Aorta (tissue), 5 donors: ENCODE results near the gene MMP2. TPM values are rescaled to one million over a fixed set of nuclear protein-coding genes. Genes with fewer than 3 reads are reported as not detected.

Source experiments
- ATAC-seq: fragments of 200-7000 bp; cut with Tn5 transposase; one replicate; pipeline ENCODE4 v1.9.1; 2022; ENCODE audit warnings: moderate library complexity; ENCODE audit not compliant: low FRiP score
- DNase-seq, 2 donors: peaks; one replicate each; pipeline ENCODE4 v3.0.0-alpha.2; 2020
- H3K27ac ChIP-seq, 2 donors: one replicate each; pipeline ENCODE4 v1.5.1; 2013; ENCODE audit warnings: low read length in 2 of 2, mild to moderate bottlenecking in 2 of 2, moderate library complexity in 2 of 2, control low read depth in 1 of 2, inconsistent platforms in 1 of 2, low read depth in 1 of 2
- H3K27me3 ChIP-seq, 2 donors: one replicate each; pipeline ENCODE4 v1.6.1; 2013; ENCODE audit warnings: control low read depth in 1 of 2, low read length in 1 of 2, mild to moderate bottlenecking in 1 of 2, moderate library complexity in 1 of 2; ENCODE audit not compliant: insufficient read depth in 2 of 2, control insufficient read depth in 1 of 2
- H3K36me3 ChIP-seq, 2 donors: one replicate each; pipeline ENCODE4 v1.6.1; 2013; ENCODE audit warnings: control low read depth in 1 of 2, low read length in 1 of 2, mild to moderate bottlenecking in 1 of 2; ENCODE audit not compliant: insufficient read depth in 2 of 2, control insufficient read depth in 1 of 2
- H3K4me1 ChIP-seq, 2 donors: one replicate each; pipeline ENCODE4 v1.6.1; 2013; ENCODE audit warnings: low read length in 2 of 2, control low read depth in 1 of 2, mild to moderate bottlenecking in 1 of 2, moderate library complexity in 1 of 2; ENCODE audit not compliant: insufficient read depth in 2 of 2, control insufficient read depth in 1 of 2
- H3K4me3 ChIP-seq, 2 donors: one replicate each; pipeline ENCODE4 v1.5.1; 2013; ENCODE audit warnings: low read length in 2 of 2, control low read depth in 1 of 2, mild to moderate bottlenecking in 1 of 2
- H3K9me3 ChIP-seq: one replicate; pipeline ENCODE4 v1.6.1; 2013; ENCODE audit warnings: mild to moderate bottlenecking, low read length; ENCODE audit not compliant: control insufficient read depth
- WGBS, 2 donors: extraction: QIAGEN DNeasy Blood & Tissue Kit; methylation state at CpG; one replicate each; pipeline ENCODE4 v1.1.7; 2013; 5-methylcytosine and 5-hydroxymethylcytosine counted together
- intact Hi-C, 2 donors: fragments of 100-400 bp; cut with DNase I; formaldehyde crosslinking; loops; one replicate each; pipeline versions ENCODE4 v1.14.2 to v1.15.0; 2022
- long read RNA-seq, 2 donors: library from polyadenylated mRNA; unstranded; transcript quantifications; one replicate each; pipeline ENCODE4 v2.0.0, GENCODE V29; 2020 to 2021
- polyA plus RNA-seq, 2 donors: library from polyadenylated mRNA; stranded (reverse); fragments of 200-250 nt; gene quantifications; one replicate each; pipeline ENCODE4 v1.2.3, GENCODE V29; 2013
- total RNA-seq, 2 donors: library from RNA; stranded (reverse); fragmentation: NEBNext Ultra II Directional; extraction: Animal tissue kit (Norgen Biotek cat#: 25700); gene quantifications; one replicate each; pipeline ENCODE4 v1.2.1, GENCODE V29; 2021
- donor health status: healthy with polysubstance abuse.
- donor health status: Bipolar disorder and iron deficiency.
- donor health status: DM: no; HTN: no; CAD: no.
- donor health status: DM: no; HTN: no; CAD: no.
- donor health status: DM: yes; HTN: yes; CAD: no.

The MMP2 gene
- total RNA-seq (100 to 1,000 TPM; 261 to 731 TPM), polyA plus RNA-seq (100 to 1,000 TPM in 1 of 2 donors, 10 to 100 TPM in 1; 33.2 to 129 TPM)
- long read RNA-seq, donor 1, transcript MMP2-201 (13 exons, 3,741 nt), result major isoform, 116 of 258 reads
- long read RNA-seq, donor 1, partial matches to known transcripts, result 131 of 258 reads
- long read RNA-seq, donor 1, other reads (novel, unspliced or antisense), result 11 of 258 reads
- long read RNA-seq, donor 2, transcript MMP2-201 (13 exons, 3,741 nt), result major isoform, 721 of 848 reads
- long read RNA-seq, donor 2, partial matches to known transcripts, result 103 of 848 reads
- long read RNA-seq, donor 2, other reads (novel, unspliced or antisense), result 24 of 848 reads

GRCh38 chr16:55478827-55479429, at the start of gene MMP2:
Gene MMP2 (plus strand): TSS chr16:55479198. CDS start chr16:55479480, 282 bp downstream.
- Histone ChIP-seq H3K4me3 (peak within 1 kb of the TSS; percentile 37 to 69), H3K27ac (peak within 1 kb of the TSS in 1 of 2 donors; percentile 70), H3K4me1 (no peaks in the 10 kb centered on the region), H3K36me3 (no peaks in the 10 kb centered on the region), H3K27me3 (no peaks in the 10 kb centered on the region), H3K9me3 (no peaks in the 10 kb centered on the region)
- intact Hi-C loops, result loop anchor here in 1 of 2 donors (10.0 kb wide), 1 partner anchor 716 kb away; the partner anchor contains the start of gene GNAO1
- WGBS, 2 donors, result 2 to 4% methylated on average over 38 to 46 of the region's 46 CpGs
- DNase-seq, result peak; percentile 87 to 88
- peak; percentile 53 for ATAC-seq

- DNase-seq, result no peak
- no peak overlapping the region for H3K27ac ChIP-seq
- WGBS, 2 donors, result 63 to 71% methylated on average over 5 of the region's 5 CpGs
- no peaks in the 10 kb centered on the region for H3K4me1 ChIP-seq
- H3K27me3 ChIP-seq, result peaks cover 0 to 2% of the 10 kb centered on the region in 2 donors
- H3K9me3 ChIP-seq, result no peaks in the 10 kb centered on the region
- no peak overlapping the region for H3K4me3 ChIP-seq
- H3K36me3 ChIP-seq, result no peaks in the 10 kb centered on the region
- ATAC-seq, result no peak
- intact Hi-C loops, result no loop called here
Observed at GRCh38 chr16:55433030-55433429, 46.0 kb upstream of the MMP2 start.

- H3K4me1 ChIP-seq, result no peaks in the 10 kb centered on the region
- DNase-seq (no peak), ATAC-seq (no peak)
- H3K9me3 ChIP-seq, result no peaks in the 10 kb centered on the region
- 73% methylated on average over 5 of the region's 5 CpGs for WGBS, 2 donors
- intact Hi-C loops, result no loop called here
- no peaks in the 10 kb centered on the region for H3K36me3 ChIP-seq
- no peak overlapping the region for H3K27ac ChIP-seq
- H3K27me3 ChIP-seq, result peaks cover 0 to 2% of the 10 kb centered on the region in 2 donors
- H3K4me3 ChIP-seq, result no peak overlapping the region
Observed at GRCh38 chr16:55433535-55433934, 45.5 kb upstream of the MMP2 start.

- no peak overlapping the region for H3K4me3 ChIP-seq
- no peaks in the 10 kb centered on the region for H3K36me3 ChIP-seq
- H3K4me1 ChIP-seq, result no peaks in the 10 kb centered on the region
- 53 to 63% methylated on average over 4 of the region's 4 CpGs for WGBS, 2 donors
- no peaks in the 10 kb centered on the region for H3K9me3 ChIP-seq
- intact Hi-C loops, result no loop called here
- H3K27ac ChIP-seq, result no peak overlapping the region
- peaks cover 0 to 2% of the 10 kb centered on the region in 2 donors for H3K27me3 ChIP-seq
- DNase-seq (no peak), ATAC-seq (no peak)
Observed at GRCh38 chr16:55434000-55434399, 45.0 kb upstream of the MMP2 start.

GRCh38 chr16:55435387-55435786, 43.6 kb upstream of the MMP2 start:
- Histone ChIP-seq H3K36me3 (no peaks in the 10 kb centered on the region), H3K27ac (no peak overlapping the region), H3K27me3 (peaks cover 0 to 2% of the 10 kb centered on the region in 2 donors), H3K9me3 (no peaks in the 10 kb centered on the region), H3K4me3 (no peak overlapping the region), H3K4me1 (no peaks in the 10 kb centered on the region)
- 70 to 72% methylated on average over 5 of the region's 5 CpGs for WGBS, 2 donors
- intact Hi-C loops, result no loop called here
- ATAC-seq (no peak), DNase-seq (no peak)

- H3K27me3 ChIP-seq, result peaks cover 0 to 2% of the 10 kb centered on the region in 2 donors
- H3K27ac ChIP-seq, result no peak overlapping the region
- no peak for ATAC-seq
- DNase-seq, result no peak
- 81% methylated on average over 3 of the region's 3 CpGs for WGBS, 2 donors
- no peaks in the 10 kb centered on the region for H3K9me3 ChIP-seq
- intact Hi-C loops, result no loop called here
- no peaks in the 10 kb centered on the region for H3K36me3 ChIP-seq
- H3K4me1 ChIP-seq, result no peaks in the 10 kb centered on the region
- no peak overlapping the region for H3K4me3 ChIP-seq
Observed at GRCh38 chr16:55436587-55436986, 42.4 kb upstream of the MMP2 start.

- Histone ChIP-seq H3K36me3 (no peaks in the 10 kb centered on the region), H3K27me3 (peaks cover 0 to 2% of the 10 kb centered on the region in 2 donors), H3K27ac (no peak overlapping the region), H3K4me1 (no peaks in the 10 kb centered on the region), H3K9me3 (no peaks in the 10 kb centered on the region), H3K4me3 (no peak overlapping the region)
- ATAC-seq, result peak; percentile 67
- 72 to 74% methylated on average over 3 of the region's 3 CpGs for WGBS, 2 donors
- intact Hi-C loops, result no loop called here
- DNase-seq, result no peak
Observed at GRCh38 chr16:55437625-55438024, 41.4 kb upstream of the MMP2 start.

GRCh38 chr16:55438281-55438680, 40.7 kb upstream of the MMP2 start:
- H3K36me3 ChIP-seq, result no peaks in the 10 kb centered on the region
- intact Hi-C loops, result no loop called here
- no peak overlapping the region for H3K4me3 ChIP-seq
- DNase-seq (no peak), ATAC-seq (no peak)
- peaks cover 0 to 2% of the 10 kb centered on the region in 2 donors for H3K27me3 ChIP-seq
- no peaks in the 10 kb centered on the region for H3K4me1 ChIP-seq
- no peaks in the 10 kb centered on the region for H3K9me3 ChIP-seq
- H3K27ac ChIP-seq, result no peak overlapping the region
